Neural progenitor cell (in vitro differentiated cells): ENCODE data around the gene EMC6.

Source experiments
- CTCF ChIP-seq: fragments of 200-600 bp; sonication (generic); IDR thresholded peaks from 2 replicates; pipeline ENCODE4 v1.5.1; 2017; ENCODE audit warnings: antibody characterized with exemption, mild to moderate bottlenecking
- EZH2 ChIP-seq: fragments of 200-600 bp; sonication (generic); IDR thresholded peaks from 2 replicates; pipeline ENCODE4 v1.6.1; 2017; ENCODE audit warnings: antibody characterized with exemption, mild to moderate bottlenecking, moderate library complexity
- EZH2phosphoT487 ChIP-seq: fragments of 200-600 bp; sonication (generic); IDR thresholded peaks from 2 replicates; pipeline ENCODE4 v1.6.1; 2017; ENCODE audit warnings: antibody characterized with exemption

GRCh38 chr17:3695129-3695722 is 26.6 kb downstream of the EMC6 start:
- TF ChIP-seq CTCF (no peak), EZH2 (no peak), EZH2phosphoT487 (no peak)
